ENCODE measurements around the gene TAOK3. TPM values are rescaled to one million over a fixed set of nuclear protein-coding genes. Genes with fewer than 3 reads are reported as not detected.

TAOK3 gene
- total RNA-seq, 1 donor from 2014 or later, result 39.3 TPM

DNA sequence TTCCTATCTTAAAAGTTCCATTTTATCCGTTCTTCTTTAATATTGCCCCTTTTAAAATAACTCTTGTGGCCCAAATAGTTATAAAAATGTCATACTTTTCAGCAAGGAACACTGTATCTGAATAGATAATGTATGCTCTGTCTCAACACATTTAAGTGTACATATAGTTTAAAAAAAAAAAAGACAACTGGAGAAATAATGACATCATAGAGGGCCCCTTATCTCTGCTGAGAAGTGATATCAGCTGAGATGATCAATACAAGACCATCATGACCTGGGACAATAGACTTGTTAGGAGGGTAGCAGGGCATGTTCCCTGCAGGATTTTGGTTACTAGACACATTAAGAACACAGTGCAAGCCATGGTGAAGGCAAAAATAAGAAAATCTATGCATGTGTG is 159.3 kb downstream of the TAOK3 start:
- Histone ChIP-seq H3K27ac (no peak overlapping the region), H3K36me3 (peaks cover 0 to 11% of the 10 kb centered on the region in 2 donors), H3K4me3 (no peak overlapping the region), H3K27me3 (no peaks in the 10 kb centered on the region), H3K9me3 (no peaks in the 10 kb centered on the region), H3K4me1 (no peaks in the 10 kb centered on the region)
- no peak for DNase-seq (ENCODE audit: low spot score in 2 of 2)
- intact Hi-C loops (cut with DNase I), result no loop called here
- TF ChIP-seq CTCF (IDR thresholded peaks at IDR 0.05), result no peak

- intact Hi-C loops (cut with DNase I), result no loop called here
- Histone ChIP-seq H3K4me1 (no peaks in the 10 kb centered on the region), H3K27me3 (no peaks in the 10 kb centered on the region), H3K9me3 (no peaks in the 10 kb centered on the region), H3K4me3 (no peak overlapping the region), H3K36me3 (peaks cover 0 to 11% of the 10 kb centered on the region in 2 donors), H3K27ac (no peak overlapping the region)
- no peak for DNase-seq (ENCODE audit: low spot score in 2 of 2)
- no peak for TF ChIP-seq CTCF (IDR thresholded peaks at IDR 0.05)
These were observed 160.1 kb downstream of the TAOK3 start for GRCh38 chr12:118212606-118213005.

GRCh38 chr12:118206107-118206412 is 166.6 kb downstream of the TAOK3 start:
- Histone ChIP-seq H3K27ac (no peak overlapping the region), H3K36me3 (peaks cover 2 to 4% of the 10 kb centered on the region in 2 donors), H3K4me3 (no peak overlapping the region), H3K9me3 (no peaks in the 10 kb centered on the region), H3K27me3 (no peaks in the 10 kb centered on the region), H3K4me1 (no peaks in the 10 kb centered on the region)
- no peak for TF ChIP-seq CTCF (IDR thresholded peaks at IDR 0.05)
- DNase-seq (ENCODE audit: low spot score in 2 of 2), result no peak
- intact Hi-C loops (cut with DNase I), result no loop called here

DNA sequence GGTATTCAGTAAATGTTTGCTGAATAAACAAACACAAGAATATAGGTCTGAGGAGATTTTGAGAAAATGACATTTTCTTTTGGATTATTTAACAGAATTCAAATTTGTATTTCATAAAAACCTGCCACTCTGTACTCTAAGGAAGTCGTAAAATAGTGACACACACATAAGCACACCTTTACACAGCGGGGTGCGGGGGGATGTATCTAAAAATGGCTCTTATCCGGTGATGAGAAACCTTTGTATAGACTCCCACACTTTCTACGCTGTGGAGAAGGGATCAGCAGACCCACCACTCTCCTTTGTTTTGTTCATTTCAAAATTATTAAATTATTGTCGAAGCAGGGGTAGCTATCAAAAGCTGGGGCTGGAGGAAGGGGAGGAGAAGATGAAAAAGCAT is 178.7 kb downstream of the TAOK3 start:
- Histone ChIP-seq H3K27ac (no peak overlapping the region), H3K36me3 (peaks cover 9 to 11% of the 10 kb centered on the region in 2 donors), H3K9me3 (no peaks in the 10 kb centered on the region), H3K4me3 (no peak overlapping the region), H3K4me1 (peaks cover 0 to 7% of the 10 kb centered on the region in 2 donors), H3K27me3 (no peaks in the 10 kb centered on the region)
- intact Hi-C loops (cut with DNase I), result loop anchor here (5.0 kb wide), 1 partner anchor 113 kb away; no protein-coding TSS in a partner anchor
- no peak for TF ChIP-seq CTCF (IDR thresholded peaks at IDR 0.05)
- no peak for DNase-seq (ENCODE audit: low spot score in 2 of 2)

DNA sequence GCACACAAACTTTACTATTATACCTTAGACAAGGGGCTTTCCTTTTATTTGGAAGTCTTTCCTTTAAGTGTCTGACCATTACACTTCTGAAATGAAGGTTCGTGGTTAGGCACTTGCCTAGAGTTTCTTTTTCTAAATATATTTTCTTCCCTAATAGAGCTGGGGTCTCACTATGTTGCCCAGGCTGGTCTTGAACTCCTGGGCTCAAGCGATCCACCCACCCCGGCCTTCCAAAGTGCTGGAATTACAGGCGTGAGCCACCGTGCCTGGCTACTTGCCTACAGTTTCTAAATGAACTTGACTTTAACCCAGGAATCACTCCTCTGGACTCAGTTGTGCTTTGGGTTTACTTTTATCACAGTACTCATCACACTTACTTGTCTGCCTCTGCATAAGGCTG is 179.2 kb downstream of the TAOK3 start:
- intact Hi-C loops (cut with DNase I), result loop anchor here (5.0 kb wide), 1 partner anchor 114 kb away; no protein-coding TSS in a partner anchor

More for the DNA sequence above, 179.2 kb downstream of the TAOK3 start:
- no peak for DNase-seq (ENCODE audit: low spot score in 2 of 2)
- no peaks in the 10 kb centered on the region for H3K9me3 ChIP-seq
- H3K4me1 ChIP-seq, result peaks cover 0 to 7% of the 10 kb centered on the region in 2 donors
- H3K4me3 ChIP-seq, result no peak overlapping the region
- H3K36me3 ChIP-seq, result peaks cover 6% of the 10 kb centered on the region in 2 donors
- no peaks in the 10 kb centered on the region for H3K27me3 ChIP-seq
- no peak overlapping the region for H3K27ac ChIP-seq
- TF ChIP-seq CTCF (IDR thresholded peaks at IDR 0.05), result no peak

Measured in ascending aorta (tissue), 2 donors.